ENCODE results near the gene ERMP1. TPM values are rescaled to one million over a fixed set of nuclear protein-coding genes. Genes with fewer than 3 reads are reported as not detected.
A peak's percentile ranks its signal among the peaks of the same experiment; 100 is the strongest.
"Not testable (repeated sequence)": the region's sequence is repeated elsewhere in the genome, so short reads cannot be mapped to it uniquely, and the experiment has no call there.

The ERMP1 gene
- total RNA-seq (10 to 100 TPM; 17.0 to 26.2 (median 22.9) TPM), polyA plus RNA-seq (1 to 10 TPM; 5.1 to 5.3 TPM)
- long read RNA-seq, donor 1, full-length matches to known transcripts, result 34 of 48 reads
- long read RNA-seq, donor 1, partial matches to known transcripts, result 2 of 48 reads
- long read RNA-seq, donor 1, other reads (novel, unspliced or antisense), result 12 of 48 reads
- long read RNA-seq, donor 2, full-length matches to known transcripts, result 40 of 62 reads
- long read RNA-seq, donor 2, partial matches to known transcripts, result 2 of 62 reads
- long read RNA-seq, donor 2, other reads (novel, unspliced or antisense), result 20 of 62 reads
- long read RNA-seq, donor 3, partial matches to known transcripts, result 7 of 15 reads
- long read RNA-seq, donor 3, other reads (novel, unspliced or antisense), result 8 of 15 reads

GRCh38 chr9:5832538-5833529, at the start of gene ERMP1:
Gene ERMP1, minus strand, starts transcription at chr9:5833117. Its CDS starts 90 bp downstream, at chr9:5833027.
- Histone ChIP-seq H3K9me3 (no peaks in the 10 kb centered on the region), H3K27ac (peak within 1 kb of the TSS in 9 of 10 donors; percentile 68 to 87 (median 77)), H3K4me3 (peak within 1 kb of the TSS; percentile 33 to 96 (median 86)), H3K27me3 (no peaks in the 10 kb centered on the region), H3K4me1 (peaks cover 0 to 30% (median 18%) of the 10 kb centered on the region in 9 donors), H3K36me3 (peaks cover 0 to 14% (median 0%) of the 10 kb centered on the region in 9 donors)
- intact Hi-C loops (cut with DNase I), result loop anchor here in 1 of 10 donors (10.0 kb wide), 1 partner anchor 208 kb away; the partner anchor contains the start of gene RIC1
- WGBS, 2 donors, result 0% methylated on average over 65 to 94 of the region's 95 CpGs
- ATAC-seq (peak; percentile 94 to 96 (median 96)), DNase-seq (peak; percentile 89 to 92)
- TF ChIP-seq CTCF (IDR thresholded peaks at IDR 0.05), result peak; percentile 72 to 98 (median 89)

- not testable (repeated sequence) for H3K36me3 ChIP-seq, DNase-seq, H3K4me3 ChIP-seq, H3K9me3 ChIP-seq, ATAC-seq, H3K27me3 ChIP-seq, H3K4me1 ChIP-seq, H3K27ac ChIP-seq
- intact Hi-C loops (cut with DNase I), result loop anchor here in 4 of 10 donors (5.0 to 10.0 kb wide), 4 partner anchors 165 to 432 kb away; no protein-coding TSS in a partner anchor
- 90 to 92% methylated on average over 5 of the region's 5 CpGs for WGBS, 2 donors
Measured at GRCh38 chr9:5882244-5883012, 49.5 kb upstream of the ERMP1 start.

- Histone ChIP-seq H3K4me1 (no peaks in the 10 kb centered on the region), H3K4me3 (no peak overlapping the region), H3K36me3 (peaks cover 0 to 4% (median 0%) of the 10 kb centered on the region in 9 donors), H3K27me3 (no peaks in the 10 kb centered on the region), H3K9me3 (no peaks in the 10 kb centered on the region), H3K27ac (no peak overlapping the region)
- no peak for TF ChIP-seq CTCF (IDR thresholded peaks at IDR 0.05)
- ATAC-seq (no peak), DNase-seq (no peak)
- 78 to 79% methylated on average over 10 of the region's 10 CpGs for WGBS, 2 donors
- intact Hi-C loops (cut with DNase I), result loop anchor here in 4 of 10 donors (5.0 to 10.0 kb wide), 4 partner anchors 168 to 435 kb away; no protein-coding TSS in a partner anchor
Measured at GRCh38 chr9:5879419-5880181, 46.7 kb upstream of the ERMP1 start.

GRCh38 chr9:5876711-5877110, 43.8 kb upstream of the ERMP1 start:
- Histone ChIP-seq H3K9me3 (no peaks in the 10 kb centered on the region), H3K4me1 (no peaks in the 10 kb centered on the region), H3K36me3 (peaks cover 0 to 4% (median 0%) of the 10 kb centered on the region in 9 donors), H3K4me3 (no peak overlapping the region), H3K27me3 (no peaks in the 10 kb centered on the region), H3K27ac (no peak overlapping the region)
- no peak for TF ChIP-seq CTCF (IDR thresholded peaks at IDR 0.05)
- intact Hi-C loops (cut with DNase I), result no loop called here
- WGBS, 2 donors, result 92 to 94% methylated on average over 7 of the region's 7 CpGs
- DNase-seq (no peak), ATAC-seq (no peak)

Measured in heart right ventricle (tissue), 16 donors.